GM12878 (cell line): Measurements from ENCODE around the gene MLEC. TPM values are rescaled to one million over a fixed set of nuclear protein-coding genes. Genes with fewer than 3 reads are reported as not detected.
A peak's percentile ranks its signal among the peaks of the same experiment; 100 is the strongest.

Experiments used
- ATAC-seq: fragments of 200-7000 bp; cut with Tn5 transposase; 3 replicates; pipeline ENCODE4 v1.9.1; 2020; ENCODE audit warnings: mild to moderate bottlenecking, moderate library complexity
- BruUV-seq: library from RNA; stranded (reverse); fragments of 400-500 nt; replicated peaks from 2 replicates; lab custom pipeline; 2021; lab: Mats Ljungman, UMichigan
- CTCF ChIA-PET: fragments of 300-600 bp; sonication (Branson Sonifier 250); formaldehyde crosslinking; extraction: SDS; loops from one replicate; lab custom pipeline; 2021; ENCODE audit warnings: inconsistent platforms; lab: Yijun Ruan, JAX
- POLR2A ChIA-PET: fragments of 350-600 bp; formaldehyde crosslinking; extraction: SDS; loops from one replicate; lab custom pipeline; 2021; ENCODE audit warnings: inconsistent platforms; lab: Charles Lee
- RAD21 ChIA-PET: fragments of 300-600 bp; sonication (Branson Sonifier 250); formaldehyde crosslinking; loops from one replicate; lab custom pipeline; 2023; ENCODE audit warnings: antibody characterized with exemption; ENCODE audit not compliant: unreplicated experiment; lab: Charles Lee
- SMC1A ChIA-PET: fragments of 300-600 bp; sonication (Branson Sonifier 250); formaldehyde crosslinking; loops from one replicate; lab custom pipeline; 2023; ENCODE audit not compliant: unreplicated experiment, uncharacterized antibody; lab: Charles Lee
- DNase-seq: peaks from one replicate; pipeline ENCODE4 v3.0.0-alpha.2; 2011; ENCODE audit warnings: low read depth, low spot score
- FAIRE-seq: peaks from 3 replicates; lab custom pipeline; 2011; peaks lifted over from hg19 to GRCh38; lab: Jason Lieb, UNC
- H2AFZ ChIP-seq: 2 replicates; pipeline ENCODE4 v1.6.0; 2011; ENCODE audit warnings: low read depth, low read length, control low read depth; ENCODE audit not compliant: control insufficient read depth
- H3K27ac ChIP-seq: 2 replicates; pipeline ENCODE4 v1.5.1; 2011; ENCODE audit warnings: control low read depth; ENCODE audit not compliant: control insufficient read depth, insufficient read depth
- H3K27me3 ChIP-seq, 2 experiments: replicated peaks in 1 of 2; 2 replicates each; pipeline versions ENCODE4 v1.6.0 to v1.6.1; 2011; ENCODE audit warnings: low read length in 1 of 2; ENCODE audit not compliant: control insufficient read depth in 2 of 2, insufficient read depth in 2 of 2
- H3K36me3 ChIP-seq, 2 experiments: 2 replicates each; pipeline ENCODE4 v1.5.1; 2011; ENCODE audit warnings: low read length in 1 of 2; ENCODE audit not compliant: control insufficient read depth in 2 of 2, insufficient read depth in 2 of 2
- H3K4me1 ChIP-seq: 2 replicates; pipeline ENCODE4 v1.6.1; 2011; ENCODE audit warnings: mild to moderate bottlenecking, low read length, moderate library complexity, mixed read lengths; ENCODE audit not compliant: control insufficient read depth, insufficient read depth
- H3K4me2 ChIP-seq: 2 replicates; pipeline ENCODE4 v1.6.0; 2011; ENCODE audit warnings: control low read depth; ENCODE audit not compliant: control insufficient read depth, insufficient read depth
- H3K4me3 ChIP-seq: fragments of 200-600 bp; sonication (generic); 2 replicates; pipeline ENCODE4 v1.5.1; 2016
- H3K79me2 ChIP-seq: 2 replicates; pipeline ENCODE4 v1.6.0; 2011; ENCODE audit warnings: low read length; ENCODE audit not compliant: control insufficient read depth, insufficient read depth
- H3K9ac ChIP-seq: 2 replicates; pipeline ENCODE4 v1.8.0; 2011; ENCODE audit warnings: low read length, control low read depth, mixed read lengths; ENCODE audit not compliant: control insufficient read depth, insufficient read depth
- H3K9me3 ChIP-seq: replicated peaks from 3 replicates; pipeline ENCODE4 v1.5.1; 2011; ENCODE audit warnings: mild to moderate bottlenecking, low read length; ENCODE audit not compliant: control insufficient read depth, insufficient read depth
- H4K20me1 ChIP-seq: 2 replicates; pipeline ENCODE4 v1.6.0; 2011; ENCODE audit not compliant: control insufficient read depth, insufficient read depth
- BACH1 ChIP-seq: fragments of 450-650 bp; IDR thresholded peaks from 2 replicates; pipeline ENCODE4 v1.6.1; 2017; ENCODE audit warnings: mild to moderate bottlenecking, borderline replicate concordance
- BHLHE40 ChIP-seq, 2 experiments: fragments of 450-650 bp in 1 of 2; IDR thresholded peaks; 2 replicates each; pipeline ENCODE4 v1.6.1; 2011 to 2017; ENCODE audit warnings: low read depth in 2 of 2, borderline replicate concordance in 1 of 2, improper control_type of control experiment in 1 of 2, low read length in 1 of 2, mild to moderate bottlenecking in 1 of 2
- EP300 ChIP-seq, 2 experiments: fragments of 150-350 bp in 1 of 2; IDR thresholded peaks; 2 replicates each; pipeline ENCODE4 v1.6.1; 2011 to 2012; ENCODE audit warnings: low read depth in 2 of 2, low read length in 2 of 2, borderline replicate concordance in 1 of 2, improper control_type of control experiment in 1 of 2, inconsistent platforms in 1 of 2; ENCODE audit not compliant: control insufficient read depth in 1 of 2
- GATAD2B ChIP-seq: fragments of 450-650 bp; conservative IDR thresholded peaks from 2 replicates; pipeline ENCODE4 v1.6.1; 2017; ENCODE audit warnings: low read depth, mild to moderate bottlenecking, moderate library complexity
- HDGF ChIP-seq: fragments of 450-650 bp; IDR thresholded peaks from 2 replicates; pipeline ENCODE4 v1.6.1; 2016; ENCODE audit warnings: antibody characterized with exemption
- KDM1A ChIP-seq: fragments of 200-600 bp; sonication (generic); IDR thresholded peaks from 2 replicates; pipeline ENCODE4 v1.6.1; 2016; ENCODE audit warnings: borderline replicate concordance
- MYC ChIP-seq: IDR thresholded peaks from 2 replicates; pipeline ENCODE4 v1.6.1; 2011; ENCODE audit warnings: mild to moderate bottlenecking, low read length, moderate library complexity, inconsistent platforms; ENCODE audit not compliant: insufficient read depth, insufficient replicate concordance, insufficient read length, severe bottlenecking
- NFIC ChIP-seq: IDR thresholded peaks from 2 replicates; pipeline ENCODE4 v1.6.1; 2012; ENCODE audit warnings: low read depth, mild to moderate bottlenecking, inconsistent platforms, low read length, moderate library complexity
- NFYA ChIP-seq: IDR thresholded peaks from 2 replicates; pipeline ENCODE4 v1.6.1; 2011; ENCODE audit warnings: low read depth, mild to moderate bottlenecking, low read length, improper control_type of control experiment, borderline replicate concordance
- PAX8 ChIP-seq: fragments of 450-650 bp; IDR thresholded peaks from 2 replicates; pipeline ENCODE4 v1.6.1; 2017; ENCODE audit warnings: mild to moderate bottlenecking, moderate library complexity
- PKNOX1 ChIP-seq: fragments of 450-650 bp; IDR thresholded peaks from 2 replicates; pipeline ENCODE4 v1.6.1; 2016; ENCODE audit warnings: mild to moderate bottlenecking
- PML ChIP-seq: IDR thresholded peaks from 2 replicates; pipeline ENCODE4 v1.6.1; 2012; ENCODE audit warnings: low read length, inconsistent platforms
- RAD51 ChIP-seq: fragments of 450-650 bp; IDR thresholded peaks from 2 replicates; pipeline ENCODE4 v1.6.1; 2016; ENCODE audit warnings: moderate library complexity, mild to moderate bottlenecking, inconsistent platforms
- RCOR1 ChIP-seq: conservative IDR thresholded peaks from 2 replicates; pipeline ENCODE4 v1.6.1; 2012; ENCODE audit warnings: low read depth, low read length, improper control_type of control experiment
- RFX5 ChIP-seq: IDR thresholded peaks from 2 replicates; pipeline ENCODE4 v1.6.1; 2011; ENCODE audit warnings: low read depth, low read length, improper control_type of control experiment
- SMAD5 ChIP-seq: IDR thresholded peaks from 2 replicates; pipeline ENCODE4 v1.6.1; 2016; ENCODE audit warnings: antibody characterized with exemption, low read depth
- SRF ChIP-seq, 2 experiments: IDR thresholded peaks; 2 replicates each; pipeline ENCODE4 v1.6.1; 2011; ENCODE audit warnings: low read depth in 2 of 2, low read length in 2 of 2, mild to moderate bottlenecking in 1 of 2, moderate library complexity in 1 of 2
- USF1 ChIP-seq: IDR thresholded peaks from 2 replicates; pipeline ENCODE4 v1.6.1; 2011; ENCODE audit warnings: borderline replicate concordance, low read depth, mild to moderate bottlenecking, moderate library complexity, mixed read lengths, low read length; ENCODE audit not compliant: insufficient read depth; ENCODE audit errors: extremely low read length
- WGBS: methylation state at CpG from one replicate; pipeline ENCODE4 v1.1.6; 2016; ENCODE audit warnings: low lambda C conversion rate; ENCODE audit not compliant: insufficient replicate concordance, insufficient coverage; ENCODE audit errors: missing lambda C conversion rate; 5-methylcytosine and 5-hydroxymethylcytosine counted together
- in situ Hi-C: fragments of 300-500 bp; cut with MboI; formaldehyde crosslinking; loops from 9 replicates; pipeline ENCODE4 v1.14.3; 2018; ENCODE audit warnings: mixed read lengths
- intact Hi-C: fragments of 100-400 bp; cut with micrococcal nuclease; formaldehyde crosslinking; loops from one replicate; pipeline ENCODE4 v1.14.2; 2022; ENCODE audit not compliant: unreplicated experiment
- polyA plus RNA-seq, 11 experiments: library from polyadenylated mRNA; depleted of rRNA in 4 of 11; unstranded in 6 of 11; stranded (reverse) in 5 of 11; fragments of >200 nt; fragmentation: Nextera tagmentation in 4 of 11; fragmentation: Illumina TruSeq in 1 of 11; extraction: Ambion mirVana in 4 of 11; extraction: Trizol in 1 of 11; gene quantifications; 1 replicate in 1 of 11; 2 replicates in 10 of 11; pipeline versions ENCODE4 v1.2.1 to v1.2.3, GENCODE V29; 2011 to 2016; ENCODE audit warnings: inconsistent platforms in 2 of 11, missing spikeins in 2 of 11, low read depth in 1 of 11
- total RNA-seq, 4 experiments: library from RNA; depleted of rRNA in 3 of 4; stranded (reverse); fragments of >200 nt in 3 of 4; fragmentation: Illumina TruSeq in 1 of 4; extraction: Trizol in 1 of 4; gene quantifications; 2 replicates each; pipeline versions ENCODE4 v1.2.1 to v1.2.3, GENCODE V29; 2013 to 2021

The MLEC gene
- total and polyA plus RNA-seq, 10 of the 15 experiments (the other 5 are each of a cell fraction or from before 2014, with no cell fraction given), result 26.7 to 172 (median 103) TPM

DNA sequence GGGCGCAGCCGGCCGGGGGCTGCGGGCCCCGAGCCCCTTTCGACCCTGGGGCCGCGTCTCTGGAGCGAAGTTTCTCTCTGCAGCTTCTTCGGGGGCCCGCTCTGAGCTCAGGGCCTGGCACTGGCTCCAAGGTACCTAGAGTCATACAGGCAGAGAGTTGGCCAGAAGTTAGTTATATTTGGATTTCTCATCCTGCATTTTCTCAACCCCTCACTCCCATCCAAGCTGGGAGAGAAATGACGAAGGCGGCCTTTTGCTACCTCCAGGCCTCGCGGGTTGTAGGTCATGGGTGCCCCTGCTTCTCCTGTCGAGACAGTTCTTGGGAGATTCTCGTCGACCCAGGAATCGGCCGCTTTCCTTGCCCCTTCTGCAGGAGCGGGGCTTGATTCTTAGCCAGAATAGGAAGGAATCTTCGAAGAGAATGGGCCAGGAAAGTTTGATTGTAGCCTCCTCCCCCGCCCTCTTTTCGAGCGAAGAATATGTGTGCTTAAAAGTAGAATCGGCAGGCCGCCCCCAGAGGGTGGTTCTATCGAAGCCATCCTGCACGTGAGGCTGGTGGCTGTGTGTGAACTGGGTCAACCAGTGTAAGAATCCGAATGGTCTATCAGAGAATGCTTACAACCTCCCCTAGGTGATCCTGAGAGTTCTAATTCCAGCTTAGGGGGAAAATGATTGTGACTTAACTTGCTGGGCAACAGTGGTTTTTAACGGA, 785 bp downstream of the MLEC start:
- ChIA-PET SMC1A (interaction anchor here (1.0 to 11.7 kb wide), 11 partner anchors 10 to 284 kb away, joined by 3 to 167 read pairs (median 6); partner anchors contain the start of genes POP5 and UNC119B), CTCF (interaction anchor here (0.7 to 24.8 kb wide), 14 partner anchors 9 to 285 kb away, joined by 3 to 454 read pairs (median 4); partner anchors contain the start of genes CABP1 and POP5), RAD21 (interaction anchor here (0.8 to 8.9 kb wide), 9 partner anchors 10 to 284 kb away, joined by 3 to 144 read pairs (median 11); partner anchors contain the start of genes POP5 and UNC119B), POLR2A (interaction anchor here (1.0 to 7.4 kb wide), 12 partner anchors 9 to 284 kb away, joined by 3 to 57 read pairs (median 6); partner anchors contain the start of gene POP5)
- no peak overlapping the region for H2AFZ ChIP-seq
- intact Hi-C loops, result loop anchor here (2.0 to 5.0 kb wide), 4 partner anchors 25 to 283 kb away; no protein-coding TSS in a partner anchor
- DNase-seq (no peak), ATAC-seq (no peak), FAIRE-seq (no peak)
- peaks cover 2% of the 10 kb centered on the region; the same call in 1 of the 3 replicates for H3K9me3 ChIP-seq
- H3K79me2 ChIP-seq, result peaks cover 57% of the 10 kb centered on the region
- H3K27ac ChIP-seq, result peak overlapping the region; percentile 74
- in situ Hi-C loops, result no loop called here
- H4K20me1 ChIP-seq, result no peaks in the 10 kb centered on the region; the same call in 1 of the 2 replicates
- H3K36me3 ChIP-seq, result peaks cover 0 to 2% of the 10 kb centered on the region in 2 experiments; a peak in 2 of 4 replicates
- BruUV-seq, result no TSS peak
- H3K4me3 ChIP-seq, result peak overlapping the region; percentile 97
- H3K4me2 ChIP-seq, result peak overlapping the region; percentile 70
- peak overlapping the region; percentile 86 for H3K9ac ChIP-seq
- H3K4me1 ChIP-seq, result peaks cover 15% of the 10 kb centered on the region
- WGBS, result under 1% methylated on average over 31 of the region's 31 CpGs
- H3K27me3 ChIP-seq, result no peaks in the 10 kb centered on the region
- TF ChIP-seq PML (no peak), NFIC (no peak), PAX8 (no peak), EP300 (IDR thresholded peaks at IDR 0.05; ENCODE audit: borderline replicate concordance in 1 of 2, control insufficient read depth in 1 of 2, low read depth in 2 of 2, low read length in 2 of 2) (no peak), NFYA (no peak), HDGF (no peak), RCOR1 (no peak), RFX5 (no peak), BACH1 (no peak), BHLHE40 (IDR thresholded peaks at IDR 0.05; ENCODE audit: borderline replicate concordance in 1 of 2, low read depth in 2 of 2, low read length in 1 of 2) (peak; percentile 96), USF1 (no peak), KDM1A (no peak), SRF (IDR thresholded peaks at IDR 0.05; ENCODE audit: low read depth in 2 of 2, low read length in 2 of 2) (no peak), PKNOX1 (no peak), RAD51 (peak; percentile 32; the same call in 1 of the 2 replicates), GATAD2B (no peak), SMAD5 (no peak), MYC (no peak)
